GM15510 (cell line): Measurements from ENCODE around the gene CHRNE.

Experiments used
- POLR2A ChIP-seq: IDR thresholded peaks from 3 replicates; pipeline ENCODE4 v1.6.1; 2011; ENCODE audit warnings: borderline replicate concordance; ENCODE audit not compliant: insufficient read length; ENCODE audit errors: extremely low read depth

CHRNE gene

DNA sequence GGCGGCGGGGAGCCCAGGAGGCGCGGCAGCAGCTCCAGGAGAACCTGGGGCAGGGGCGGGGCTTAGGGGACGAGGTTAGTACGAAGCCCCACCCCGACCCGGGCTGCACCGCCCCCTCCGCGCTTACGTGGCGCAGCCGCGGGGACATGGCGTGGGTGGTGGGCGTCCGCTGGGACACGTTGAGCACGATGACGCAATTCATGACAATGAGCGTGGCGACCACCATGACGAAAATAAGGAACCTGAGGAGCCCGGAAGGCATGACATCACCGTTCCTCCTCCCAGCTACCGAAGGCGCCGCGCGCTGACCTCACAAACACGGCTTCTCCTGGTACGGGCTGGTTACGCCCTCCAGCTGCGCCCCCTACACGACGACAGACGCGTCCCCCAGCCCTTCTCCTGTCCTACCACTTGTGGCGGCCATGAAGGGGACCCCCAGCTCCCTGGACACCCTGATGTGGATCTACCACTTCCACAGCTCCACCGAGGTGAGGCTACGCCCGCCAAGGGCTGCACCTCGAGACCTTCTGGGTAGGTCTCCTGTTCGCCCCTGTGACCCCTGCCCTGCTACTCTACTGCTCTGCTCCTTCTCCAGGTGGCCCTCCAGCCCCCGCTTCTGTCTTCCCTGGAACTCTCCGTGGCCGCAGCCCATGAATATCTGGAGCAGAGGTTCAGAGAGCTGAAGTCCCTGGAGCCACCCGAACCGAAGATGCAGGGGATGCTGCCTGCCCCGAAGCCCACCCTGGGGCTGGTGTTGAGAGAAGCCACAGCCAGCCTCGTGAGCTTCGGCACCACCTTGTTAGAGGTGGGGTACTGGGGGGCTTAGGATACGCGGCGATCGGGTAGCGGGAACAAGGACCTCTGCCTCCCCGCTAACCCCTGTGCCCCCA lies 3.3 kb downstream of the CHRNE start, which contains the start of gene C17orf107:
Gene C17orf107, plus strand, starts transcription at position 196 of the 890 bp plus-strand sequence. Its CDS starts 227 bp downstream, at position 423.
- TF ChIP-seq POLR2A = no peak

DNA sequence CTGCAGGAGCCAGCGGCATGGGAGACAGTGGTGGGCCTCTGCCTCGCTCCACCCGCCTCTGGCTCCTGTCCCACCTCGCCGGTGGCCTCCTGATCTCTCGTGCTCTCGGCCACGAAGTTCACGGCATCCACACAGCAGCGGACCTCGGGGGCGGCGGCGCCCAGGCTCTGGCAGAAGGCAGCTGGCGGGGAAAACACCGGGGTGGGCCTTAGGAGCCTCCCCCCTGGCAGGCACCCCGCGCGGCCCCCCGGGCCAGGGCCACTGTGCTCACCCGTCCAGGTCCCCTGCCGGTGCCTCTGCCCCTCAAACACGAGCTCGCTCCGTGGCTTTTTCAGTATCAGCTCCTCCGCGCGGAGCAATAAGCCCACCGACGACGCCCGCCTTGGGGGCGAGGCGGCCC lies 4.0 kb downstream of the CHRNE start:
- peak; percentile 21 for TF ChIP-seq POLR2A

DNA sequence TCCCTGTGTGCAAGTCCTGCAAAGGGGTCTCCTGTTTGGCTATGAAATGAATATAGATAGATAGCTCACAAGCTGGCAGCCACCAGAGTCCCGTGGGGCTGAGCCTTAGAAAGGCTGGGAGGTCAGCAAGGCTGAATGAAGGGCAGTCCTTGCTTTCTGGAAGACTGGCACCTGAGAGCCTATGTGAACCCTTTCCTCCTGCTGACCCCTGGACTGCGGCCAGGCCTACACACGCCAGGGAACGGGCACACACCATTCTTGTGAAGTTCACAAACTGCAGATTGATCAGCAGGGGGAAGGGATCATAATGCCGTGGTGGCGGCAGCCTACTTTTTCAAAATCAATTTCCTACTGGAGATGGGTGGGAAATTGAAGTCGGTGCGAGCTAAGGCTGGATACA lies 4.5 kb downstream of the CHRNE start:
- no peak for TF ChIP-seq POLR2A

DNA sequence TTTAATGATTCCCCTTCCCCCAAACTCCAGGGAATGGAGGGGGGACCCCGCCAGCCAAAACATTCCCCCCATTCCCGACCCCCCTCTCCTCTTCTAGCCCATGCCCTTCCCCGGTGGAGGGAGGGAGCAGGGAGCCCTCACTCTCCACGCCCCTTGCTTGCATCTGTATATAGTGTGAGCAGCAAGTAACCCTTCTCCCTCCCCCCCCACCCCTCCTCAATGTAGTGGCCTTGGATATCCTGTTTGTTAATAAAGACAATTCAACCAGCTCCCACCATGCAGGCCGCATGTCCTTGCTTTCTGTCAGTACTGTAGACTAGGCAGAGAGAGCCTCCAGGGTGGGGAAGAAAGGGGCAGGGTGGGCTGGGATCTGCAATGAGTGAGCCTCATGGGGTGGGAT lies 5.1 kb downstream of the CHRNE start:
- TF ChIP-seq POLR2A = no peak

DNA sequence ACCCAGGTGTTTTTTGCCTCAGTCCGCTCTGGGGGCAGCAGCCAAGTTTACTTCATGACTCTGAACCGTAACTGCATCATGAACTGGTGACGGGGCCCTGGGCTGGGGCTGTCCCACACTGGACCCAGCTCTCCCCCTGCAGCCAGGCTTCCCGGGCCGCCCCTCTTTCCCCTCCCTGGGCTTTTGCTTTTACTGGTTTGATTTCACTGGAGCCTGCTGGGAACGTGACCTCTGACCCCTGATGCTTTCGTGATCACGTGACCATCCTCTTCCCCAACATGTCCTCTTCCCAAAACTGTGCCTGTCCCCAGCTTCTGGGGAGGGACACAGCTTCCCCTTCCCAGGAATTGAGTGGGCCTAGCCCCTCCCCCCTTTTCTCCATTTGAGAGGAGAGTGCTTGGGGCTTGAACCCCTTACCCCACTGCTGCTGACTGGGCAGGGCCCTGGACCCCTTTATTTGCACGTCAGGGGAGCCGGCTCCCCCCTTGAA lies 5.7 kb downstream of the CHRNE start:
- TF ChIP-seq POLR2A = no peak

DNA sequence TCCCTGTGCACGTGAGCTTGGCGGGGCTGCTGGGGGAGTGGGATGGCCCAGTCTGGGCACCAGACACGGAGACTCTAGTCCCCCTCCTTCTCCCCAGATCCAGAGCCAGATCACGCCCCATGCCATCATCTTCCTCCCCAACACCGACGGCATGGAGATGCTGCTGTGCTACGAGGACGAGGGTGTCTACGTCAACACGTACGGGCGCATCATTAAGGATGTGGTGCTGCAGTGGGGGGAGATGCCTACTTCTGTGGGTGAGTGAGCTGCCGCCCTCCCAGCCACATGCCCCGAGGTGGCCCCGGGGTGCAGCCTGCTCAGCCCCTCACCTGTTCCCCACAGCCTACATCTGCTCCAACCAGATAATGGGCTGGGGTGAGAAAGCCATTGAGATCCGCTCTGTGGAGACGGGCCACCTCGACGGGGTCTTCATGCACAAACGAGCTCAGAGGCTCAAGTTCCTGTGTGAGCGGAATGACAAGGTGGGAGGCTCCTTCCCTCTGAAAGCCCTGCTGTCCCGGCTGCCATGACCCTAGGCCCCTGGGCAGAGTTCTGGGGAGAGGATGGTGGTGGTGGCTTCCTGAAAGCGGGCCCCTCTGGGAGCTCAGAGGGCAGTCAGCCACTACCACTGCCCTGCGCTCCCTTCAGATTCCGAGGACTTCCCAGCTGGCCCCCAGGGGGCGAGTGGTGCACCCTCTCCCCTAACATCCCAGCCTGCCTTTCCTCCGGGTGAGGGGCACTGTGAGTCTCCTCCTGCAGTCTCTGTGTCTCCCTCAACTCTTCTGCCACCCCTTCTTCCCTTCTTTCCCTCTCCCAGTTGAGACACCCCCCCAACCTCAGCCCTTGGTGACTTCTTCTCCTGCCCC lies 6.3 kb downstream of the CHRNE start:
- no peak for TF ChIP-seq POLR2A

DNA sequence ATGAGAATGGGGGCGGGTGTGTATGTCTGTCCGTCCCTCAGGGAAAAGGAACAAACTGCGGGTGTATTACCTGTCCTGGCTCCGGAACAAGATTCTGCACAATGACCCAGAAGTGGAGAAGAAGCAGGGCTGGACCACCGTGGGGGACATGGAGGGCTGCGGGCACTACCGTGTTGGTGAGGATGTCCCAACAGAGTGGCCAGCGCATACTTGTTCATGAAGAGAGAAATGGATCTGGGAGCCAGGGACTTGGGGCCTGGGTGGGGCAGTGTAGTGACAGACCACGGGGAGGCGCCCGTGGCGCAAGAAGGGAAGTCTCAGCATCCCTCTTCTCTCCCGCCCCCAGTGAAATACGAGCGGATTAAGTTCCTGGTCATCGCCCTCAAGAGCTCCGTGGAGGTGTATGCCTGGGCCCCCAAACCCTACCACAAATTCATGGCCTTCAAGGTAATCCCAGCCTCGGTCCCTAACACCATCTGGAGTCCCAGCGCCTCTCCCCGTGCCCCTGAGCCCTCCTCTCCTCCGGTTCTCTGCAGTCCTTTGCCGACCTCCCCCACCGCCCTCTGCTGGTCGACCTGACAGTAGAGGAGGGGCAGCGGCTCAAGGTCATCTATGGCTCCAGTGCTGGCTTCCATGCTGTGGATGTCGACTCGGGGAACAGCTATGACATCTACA lies 7.1 kb downstream of the CHRNE start:
- TF ChIP-seq POLR2A = no peak

DNA sequence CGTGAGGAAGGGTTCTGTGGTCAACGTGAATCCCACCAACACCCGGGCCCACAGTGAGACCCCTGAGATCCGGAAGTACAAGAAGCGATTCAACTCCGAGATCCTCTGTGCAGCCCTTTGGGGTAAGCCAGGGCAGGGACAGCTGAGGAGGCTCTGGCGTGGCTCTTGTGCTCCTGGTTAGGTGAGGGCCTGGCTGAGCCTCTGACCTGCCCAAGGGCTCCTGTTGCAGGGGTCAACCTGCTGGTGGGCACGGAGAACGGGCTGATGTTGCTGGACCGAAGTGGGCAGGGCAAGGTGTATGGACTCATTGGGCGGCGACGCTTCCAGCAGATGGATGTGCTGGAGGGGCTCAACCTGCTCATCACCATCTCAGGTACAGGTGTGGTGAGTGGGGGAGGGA lies 7.8 kb downstream of the CHRNE start:
- TF ChIP-seq POLR2A = no peak

DNA sequence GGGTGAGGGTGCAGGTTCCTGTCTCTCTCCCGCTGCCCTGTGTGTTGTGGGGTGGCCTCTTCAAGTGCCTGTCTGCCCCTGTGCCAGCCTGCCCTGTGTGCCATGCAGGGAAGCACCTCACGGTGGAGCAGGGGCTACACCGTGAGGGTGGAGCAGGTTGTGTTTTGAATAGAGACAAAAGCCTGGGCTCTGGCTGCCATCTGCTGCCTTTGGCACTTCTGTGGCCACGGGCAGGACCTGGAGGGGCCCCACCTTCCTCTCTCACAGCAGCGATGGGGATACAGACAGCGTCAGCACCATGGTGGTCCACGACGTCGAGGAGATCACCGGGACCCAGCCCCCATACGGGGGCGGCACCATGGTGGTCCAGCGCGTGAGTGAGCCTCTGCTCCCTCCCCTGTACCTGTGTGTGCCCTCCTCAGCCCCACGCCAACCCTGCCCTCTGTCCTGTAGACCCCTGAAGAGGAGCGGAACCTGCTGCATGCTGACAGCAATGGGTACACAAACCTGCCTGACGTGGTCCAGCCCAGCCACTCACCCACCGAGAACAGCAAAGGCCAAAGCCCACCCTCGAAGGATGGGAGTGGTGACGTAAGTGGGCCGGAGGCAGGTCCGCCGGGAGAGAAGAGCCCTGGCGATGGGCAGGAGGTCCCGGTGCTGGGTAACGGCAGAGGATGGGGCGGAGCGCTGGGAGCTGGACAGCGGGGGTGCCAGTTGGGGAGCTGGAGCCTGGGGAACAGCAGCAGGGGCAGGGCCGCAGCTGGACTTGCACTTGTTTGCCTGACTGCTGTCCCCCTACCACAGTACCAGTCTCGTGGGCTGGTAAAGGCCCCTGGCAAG lies 9.0 kb downstream of the CHRNE start:
- TF ChIP-seq POLR2A = no peak

DNA sequence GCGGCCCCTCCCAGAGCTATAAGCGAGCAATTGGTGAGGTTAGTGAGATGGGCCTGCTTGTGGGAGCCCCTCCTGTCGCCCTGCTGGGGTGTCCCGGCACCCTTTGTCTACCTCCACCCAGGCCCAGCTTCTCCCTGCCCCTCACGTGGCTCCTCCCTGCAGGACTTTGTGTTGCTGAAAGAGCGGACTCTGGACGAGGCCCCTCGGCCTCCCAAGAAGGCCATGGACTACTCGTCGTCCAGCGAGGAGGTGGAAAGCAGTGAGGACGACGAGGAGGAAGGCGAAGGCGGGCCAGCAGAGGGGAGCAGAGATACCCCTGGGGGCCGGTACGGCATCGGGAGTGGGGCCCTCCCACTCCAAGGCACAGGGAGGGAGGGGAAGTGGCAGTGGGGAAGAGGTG lies 9.6 kb downstream of the CHRNE start:
- no peak for TF ChIP-seq POLR2A

DNA sequence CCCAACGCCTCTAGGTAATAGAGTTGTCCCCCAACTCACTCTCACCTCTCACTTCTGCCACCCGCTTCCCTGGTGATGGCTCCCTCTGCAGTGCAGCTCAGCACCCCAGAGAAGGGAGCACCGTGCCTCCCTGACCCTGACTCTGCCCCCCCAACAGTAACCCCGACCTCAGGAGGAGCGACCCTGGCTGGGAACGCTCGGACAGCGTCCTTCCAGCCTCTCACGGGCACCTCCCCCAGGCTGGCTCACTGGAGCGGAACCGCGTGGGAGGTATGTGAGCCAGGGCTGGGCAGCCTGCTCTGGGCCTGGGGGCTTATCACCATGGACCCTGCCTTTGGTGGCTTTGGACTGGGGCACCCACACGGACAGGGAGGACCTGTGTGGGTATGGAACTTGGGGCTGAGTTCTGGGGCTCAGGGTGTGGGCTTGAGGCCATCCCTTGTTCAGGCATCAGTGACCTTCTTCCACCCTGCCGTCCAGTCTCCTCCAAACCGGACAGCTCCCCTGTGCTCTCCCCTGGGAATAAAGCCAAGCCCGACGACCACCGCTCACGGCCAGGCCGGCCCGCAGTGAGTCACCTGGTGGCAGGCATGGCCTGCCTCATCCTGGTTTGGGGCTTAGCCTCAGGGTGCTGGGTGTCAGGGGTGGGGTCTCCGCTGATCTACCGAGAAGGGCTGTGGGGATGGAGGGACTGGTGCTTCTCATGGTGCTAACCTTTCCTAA lies 10.2 kb downstream of the CHRNE start:
- no peak for TF ChIP-seq POLR2A

DNA sequence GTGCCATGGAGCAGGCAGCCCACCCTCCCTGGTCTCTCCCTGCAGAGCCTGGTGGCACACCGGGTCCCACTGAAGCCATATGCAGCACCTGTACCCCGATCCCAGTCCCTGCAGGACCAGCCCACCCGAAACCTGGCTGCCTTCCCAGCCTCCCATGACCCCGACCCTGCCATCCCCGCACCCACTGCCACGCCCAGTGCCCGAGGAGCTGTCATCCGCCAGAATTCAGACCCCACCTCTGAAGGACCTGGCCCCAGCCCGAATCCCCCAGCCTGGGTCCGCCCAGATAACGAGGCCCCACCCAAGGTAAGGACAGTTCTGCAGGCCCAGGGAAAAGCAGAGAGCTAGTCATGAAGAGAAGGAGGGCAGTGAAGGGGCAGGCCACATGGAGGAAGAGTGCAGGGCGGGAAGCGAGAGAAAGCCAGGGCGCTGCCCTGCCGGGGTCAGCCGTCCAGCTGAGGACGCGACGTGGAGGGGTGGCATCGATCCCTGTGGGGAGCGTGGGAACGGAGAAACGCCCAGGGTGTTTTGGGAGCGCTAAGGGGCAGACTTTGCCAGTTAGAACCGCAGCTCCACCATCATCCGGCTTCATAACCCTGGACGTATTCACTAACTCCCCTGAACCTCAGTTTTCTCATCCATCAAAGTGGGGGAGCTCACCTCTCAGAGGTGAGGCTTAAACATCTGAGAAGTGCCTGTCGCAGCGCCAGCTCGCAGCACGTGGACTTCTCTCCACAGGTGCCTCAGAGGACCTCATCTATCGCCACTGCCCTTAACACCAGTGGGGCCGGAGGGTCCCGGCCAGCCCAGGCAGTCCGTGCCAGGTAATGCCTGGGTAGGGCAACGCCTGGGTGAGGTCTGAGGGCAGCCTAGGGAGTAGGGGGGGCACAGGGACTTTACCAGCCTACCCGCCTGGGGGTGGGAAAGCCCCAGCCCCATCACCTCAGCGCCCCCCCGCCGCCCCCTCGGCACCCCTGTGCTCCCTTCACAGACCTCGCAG lies 11.2 kb downstream of the CHRNE start:
- TF ChIP-seq POLR2A = no peak
